GM18502 (cell line): Measurements from ENCODE around the gene HLA-DPA1.
"Not testable (repeated sequence)": the region's sequence is repeated elsewhere in the genome, so short reads cannot be mapped to it uniquely, and the experiment has no call there.

Source experiments
- ATAC-seq: cut with Tn5 transposase; IDR thresholded peaks from one replicate; pipeline ENCODE4 v1.9.1; 2021; ENCODE audit warnings: mild to moderate bottlenecking; ENCODE audit not compliant: unreplicated experiment, poor library complexity

Gene HLA-DPA1

DNA sequence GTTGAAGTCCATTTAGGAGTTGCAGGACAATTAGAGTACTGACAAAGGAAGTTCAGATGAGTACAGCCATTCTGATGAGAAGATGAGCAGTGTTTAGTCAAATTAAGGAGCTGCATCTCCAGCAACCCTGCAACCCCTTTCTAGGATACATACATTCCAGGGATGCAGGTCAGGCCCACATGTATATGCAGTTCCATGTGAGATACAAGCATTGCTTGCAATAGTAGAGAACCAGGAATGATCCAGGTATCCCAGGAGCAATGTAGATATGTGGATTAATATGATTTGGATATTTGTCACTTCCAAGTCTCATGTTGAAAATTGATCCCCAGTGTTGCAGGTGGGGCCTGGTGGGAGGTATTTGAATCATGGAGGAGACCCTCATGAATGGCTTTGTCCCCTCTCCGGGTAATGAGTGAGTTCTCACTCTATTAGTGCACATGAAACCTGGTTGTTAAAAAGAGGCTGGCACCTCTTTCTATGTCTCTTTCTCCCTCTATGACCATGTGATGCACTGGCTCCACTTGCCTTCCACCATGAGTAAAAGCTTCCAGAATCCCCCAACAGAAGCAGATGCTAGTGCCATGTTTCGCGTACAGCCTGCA lies 6.4 kb downstream of the HLA-DPA1 start:
- no peak for ATAC-seq

DNA sequence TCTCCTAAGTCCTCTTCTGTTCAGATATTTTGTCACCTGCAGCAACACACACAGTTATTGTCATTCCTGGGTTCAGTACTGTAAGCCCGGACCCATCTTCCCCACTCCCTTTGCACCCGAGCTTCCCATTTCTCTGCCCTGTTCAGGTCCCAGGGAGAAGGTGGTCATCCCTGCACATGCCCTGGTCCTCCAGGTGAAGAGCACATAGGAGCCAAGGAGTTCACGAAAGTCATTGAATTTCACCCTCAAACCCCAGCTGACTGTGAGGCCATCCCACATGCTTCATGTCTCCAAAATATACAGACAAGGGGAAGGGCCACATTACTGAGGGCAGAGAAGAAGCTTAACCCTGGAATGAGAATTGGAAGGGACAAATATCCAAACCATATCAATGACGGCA lies 8.1 kb downstream of the HLA-DPA1 start:
- ATAC-seq = no peak

- ATAC-seq = no peak
These were observed 8.7 kb downstream of the HLA-DPA1 start for GRCh38 chr6:33064723-33065122.

DNA sequence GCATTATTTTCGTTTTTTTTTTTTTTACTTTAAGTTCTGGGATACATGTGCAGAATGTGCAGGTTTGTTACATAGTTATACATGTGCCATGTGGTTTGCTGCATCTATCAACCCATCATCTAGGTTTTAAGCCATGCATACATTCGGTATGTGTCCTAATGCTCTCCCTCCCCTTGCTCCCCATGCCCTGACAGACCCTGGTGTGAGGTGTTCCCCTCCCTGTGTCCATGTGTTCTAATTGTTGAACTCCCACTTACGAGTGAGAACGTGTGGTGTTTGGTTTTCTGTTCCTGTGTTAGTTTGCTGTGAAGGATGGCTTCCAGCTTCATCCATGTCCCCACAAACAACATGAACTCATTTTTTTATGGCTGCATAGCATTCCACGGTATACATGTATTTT lies 10.0 kb downstream of the HLA-DPA1 start:
- not testable (repeated sequence) for ATAC-seq

- peak; percentile 52 for ATAC-seq
These were observed 11.5 kb downstream of the HLA-DPA1 start for GRCh38 chr6:33061987-33062386.

DNA sequence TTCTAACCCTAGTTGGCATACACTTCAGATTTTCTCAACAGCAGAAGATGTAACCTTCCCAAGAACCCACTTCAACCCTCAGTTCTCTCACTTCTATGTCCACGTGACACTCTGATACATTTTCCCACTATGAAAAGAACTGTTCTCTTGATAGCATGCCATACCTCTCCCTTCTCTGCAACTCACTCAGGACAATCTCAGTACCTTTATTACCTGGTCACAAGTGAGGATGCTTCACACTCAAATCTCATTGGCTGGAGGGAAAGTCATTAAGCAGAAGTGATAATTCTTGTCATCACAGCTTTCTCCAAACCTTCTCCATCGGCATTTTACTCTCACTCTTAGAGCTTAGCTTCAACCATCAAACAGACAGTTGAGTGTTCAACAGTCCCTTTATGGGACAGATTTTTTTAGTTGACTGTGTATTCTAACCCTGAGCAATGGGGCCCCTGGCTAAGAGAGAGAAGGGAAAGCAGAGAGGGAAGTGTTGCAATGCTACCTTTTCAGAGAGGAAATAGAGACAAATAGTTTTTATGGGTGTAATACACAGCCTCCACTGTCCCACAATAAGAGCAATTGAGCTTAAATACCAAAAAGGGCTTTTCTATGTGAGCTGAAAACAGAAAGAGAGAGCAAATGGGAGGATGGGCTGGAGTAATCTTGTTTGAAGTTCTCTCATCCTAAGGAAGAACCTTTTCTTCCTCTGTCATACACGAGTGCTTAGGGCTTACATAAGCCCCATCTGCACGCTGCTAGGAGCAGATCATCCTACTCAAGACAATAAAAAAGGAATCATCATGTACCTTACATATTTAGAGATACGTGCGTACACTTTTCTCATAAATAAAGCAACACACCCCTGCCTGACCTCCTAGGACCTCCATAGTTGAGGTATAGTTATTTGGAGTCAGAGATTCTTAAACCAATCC lies 16.0 kb downstream of the HLA-DPA1 start:
- ATAC-seq = no peak

DNA sequence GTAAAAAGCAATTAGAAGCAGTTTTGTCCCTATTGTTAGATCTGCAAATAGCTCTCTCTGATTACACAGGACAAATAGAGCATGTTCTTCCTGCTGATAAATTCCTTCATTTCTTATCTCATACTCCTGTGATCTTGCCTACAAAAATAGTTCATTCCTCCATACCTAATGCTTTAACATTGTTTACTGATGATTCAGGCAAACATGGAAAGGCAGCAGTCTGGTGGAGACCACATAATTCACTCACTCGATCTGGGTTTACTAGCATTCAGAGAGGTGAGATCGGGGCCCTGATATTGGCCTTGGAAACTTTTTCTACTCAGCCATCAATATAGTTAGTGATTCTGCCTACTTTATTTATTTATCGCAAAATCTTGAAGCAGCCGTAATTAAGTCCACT lies 20.2 kb downstream of the HLA-DPA1 start:
- no peak for ATAC-seq

- no peak for ATAC-seq
These were observed 20.8 kb downstream of the HLA-DPA1 start for GRCh38 chr6:33052627-33053026.

DNA sequence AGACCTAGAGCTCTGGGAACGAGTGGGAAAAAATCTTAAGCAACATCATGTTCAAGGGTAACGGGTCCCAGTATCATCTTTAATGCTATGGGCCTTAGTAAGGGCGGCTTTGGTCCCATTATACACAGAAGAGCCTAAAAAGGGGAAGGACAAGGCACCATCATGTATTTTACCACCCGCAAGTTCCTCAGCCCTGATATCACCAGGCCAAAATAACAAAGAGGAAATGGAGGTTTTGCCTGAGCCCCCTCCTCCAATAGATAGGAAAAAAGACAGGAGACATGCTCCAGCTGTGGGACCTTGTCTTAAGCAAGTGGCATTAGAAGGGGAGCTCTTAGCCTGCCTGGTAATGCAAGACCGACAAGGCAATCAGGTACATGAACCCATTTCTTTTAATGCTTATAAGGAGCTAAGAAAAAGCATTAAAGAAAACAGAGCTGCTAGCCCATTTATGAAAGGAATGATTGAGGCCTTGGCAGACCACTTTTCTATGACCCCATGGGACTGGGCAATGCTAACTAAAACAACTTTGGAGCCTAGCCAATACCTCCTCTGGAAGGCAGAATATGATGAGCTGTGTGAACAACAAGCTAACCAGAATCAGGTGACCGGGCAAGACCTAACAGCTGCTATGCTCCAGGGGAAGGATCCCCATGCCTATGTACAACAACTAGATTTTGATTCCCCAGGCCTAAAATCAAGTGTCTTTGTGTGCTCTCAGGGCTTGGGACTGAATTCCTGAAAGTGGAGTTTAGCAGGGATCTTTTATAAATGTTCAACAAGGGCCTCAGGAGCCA lies 23.2 kb downstream of the HLA-DPA1 start:
- no peak for ATAC-seq

DNA sequence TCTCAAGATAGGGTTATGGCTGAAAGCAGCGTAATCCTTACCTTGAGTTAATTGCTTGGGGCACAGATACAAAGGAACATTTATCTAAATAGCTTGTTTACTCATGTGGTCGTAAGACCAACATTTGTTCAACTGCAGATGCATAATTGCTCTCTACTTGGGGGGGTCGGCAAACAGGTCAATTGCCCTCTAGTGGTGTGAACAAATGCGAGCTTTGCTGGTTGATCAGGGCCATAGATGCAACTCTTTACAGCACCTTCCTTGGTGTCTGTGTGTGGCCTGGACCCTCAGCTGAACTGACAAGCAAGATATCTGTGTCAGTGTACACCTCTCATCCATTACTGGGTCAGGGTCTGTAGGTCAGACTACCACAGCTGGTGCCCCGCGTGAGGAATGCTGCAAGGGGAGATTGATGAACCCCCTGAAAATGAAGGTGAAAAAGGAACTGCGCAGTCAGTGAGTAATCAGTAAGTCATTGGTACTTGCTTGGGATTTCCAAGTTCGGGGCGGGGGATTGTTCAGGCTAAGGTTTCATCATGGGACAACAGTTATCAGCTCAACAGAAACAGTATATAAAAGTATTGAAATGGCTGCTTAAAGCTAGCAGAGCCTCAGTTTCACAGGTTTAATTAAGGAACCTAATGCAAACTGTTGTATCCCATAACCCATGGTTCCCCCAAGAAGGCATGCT lies 24.0 kb downstream of the HLA-DPA1 start:
- no peak for ATAC-seq

DNA sequence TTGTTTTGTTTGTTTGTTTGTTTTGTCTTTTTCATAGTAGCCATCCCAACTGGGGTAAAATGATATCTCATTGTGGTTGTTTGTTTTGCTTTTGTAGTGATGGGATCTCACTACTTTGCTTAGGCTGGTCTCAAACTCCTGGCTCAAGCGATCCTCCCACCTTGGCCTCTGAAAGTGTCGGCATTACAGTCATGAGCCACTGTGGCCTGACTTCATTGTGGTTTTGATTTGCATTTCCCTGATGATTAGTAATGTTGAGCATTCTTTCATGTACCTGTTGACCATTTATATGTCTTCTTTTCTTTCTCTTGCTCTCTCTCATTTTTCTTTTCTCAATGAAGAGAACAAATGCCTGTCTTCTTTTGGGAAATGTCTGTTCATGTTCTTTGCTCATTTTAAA lies 33.3 kb downstream of the HLA-DPA1 start:
- ATAC-seq = no peak

GRCh38 chr6:33036535-33036934 lies 36.9 kb downstream of the HLA-DPA1 start:
- ATAC-seq = no peak

DNA sequence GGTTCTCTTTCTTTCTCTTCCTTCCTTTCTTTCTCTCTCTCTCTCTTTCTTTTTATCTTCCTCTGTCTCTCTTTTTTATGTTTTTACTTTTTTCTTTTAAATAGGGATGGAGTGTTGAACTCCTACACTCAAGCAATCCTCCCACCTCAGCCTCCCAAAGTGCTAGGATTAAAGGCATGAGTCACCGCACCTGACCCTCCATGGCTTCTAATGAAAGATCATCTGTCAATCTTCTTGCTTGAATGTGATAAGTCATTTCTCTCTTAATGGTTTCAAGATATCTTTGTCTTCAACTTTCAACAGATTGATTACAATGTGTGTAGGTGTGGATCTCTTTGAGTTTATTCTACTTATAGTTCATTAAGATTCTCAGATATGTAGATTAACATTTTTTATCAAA lies 38.9 kb downstream of the HLA-DPA1 start:
- ATAC-seq = no peak

DNA sequence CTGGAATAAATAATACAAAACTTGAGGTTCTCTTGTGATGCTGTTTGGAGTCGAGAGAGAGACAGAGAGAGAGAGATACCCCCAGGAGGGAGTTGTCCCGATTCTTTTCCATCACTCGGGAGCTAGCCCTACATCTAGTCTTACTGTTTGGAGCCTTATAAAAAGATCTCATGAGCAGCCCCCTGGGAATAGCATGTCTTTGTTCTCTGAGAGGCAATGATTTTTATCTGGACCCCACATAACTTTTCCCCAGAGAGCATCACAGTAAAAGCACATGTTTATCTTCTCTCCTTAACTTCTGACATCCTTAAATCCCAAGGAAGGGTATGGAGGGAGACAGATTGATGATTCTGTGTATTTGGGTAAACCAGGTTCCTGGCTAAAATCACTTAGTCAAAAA lies 43.2 kb downstream of the HLA-DPA1 start:
- ATAC-seq = no peak

DNA sequence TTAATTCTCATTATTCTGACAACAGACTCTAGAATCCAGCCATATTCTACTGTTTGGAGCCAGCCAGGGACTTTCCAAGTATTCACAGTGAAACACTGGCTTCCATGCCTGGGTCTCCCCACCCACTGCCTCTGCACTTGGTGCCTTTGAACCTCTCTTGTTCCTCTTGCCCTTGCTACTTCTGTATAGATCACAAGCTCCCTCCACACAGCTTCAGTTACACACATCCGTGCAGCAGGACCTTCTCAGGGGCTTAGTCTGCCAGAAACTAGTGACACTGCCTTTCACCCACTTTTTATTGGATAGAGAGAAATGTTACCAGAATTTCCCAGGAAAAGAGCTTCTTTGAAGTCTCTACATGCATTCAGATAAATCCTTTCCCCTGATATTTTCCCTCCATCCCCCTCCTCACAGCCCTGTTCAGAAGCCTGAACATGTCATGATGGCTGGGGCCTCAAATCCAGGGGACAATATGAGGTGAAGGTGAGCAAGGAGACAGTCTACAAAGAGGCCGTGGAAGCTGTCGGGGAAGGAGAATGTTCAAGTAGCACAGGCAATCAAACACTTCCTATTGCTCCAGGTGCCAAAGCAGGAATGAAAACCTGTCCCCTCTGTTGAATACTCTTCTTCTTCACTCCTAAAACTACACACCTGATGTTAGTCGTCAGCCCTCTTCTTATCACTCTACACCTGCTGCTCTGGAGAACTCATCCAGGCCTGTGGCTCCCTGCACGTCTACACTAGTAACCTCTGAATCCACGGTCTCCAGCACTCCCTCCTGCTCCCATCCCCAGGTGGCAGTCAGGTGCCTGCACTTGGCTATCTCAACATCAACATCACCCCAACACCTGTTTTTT lies 43.9 kb downstream of the HLA-DPA1 start:
- ATAC-seq = peak; percentile 72

- no peak for ATAC-seq
These were observed 45.1 kb downstream of the HLA-DPA1 start for GRCh38 chr6:33028220-33028849.

DNA sequence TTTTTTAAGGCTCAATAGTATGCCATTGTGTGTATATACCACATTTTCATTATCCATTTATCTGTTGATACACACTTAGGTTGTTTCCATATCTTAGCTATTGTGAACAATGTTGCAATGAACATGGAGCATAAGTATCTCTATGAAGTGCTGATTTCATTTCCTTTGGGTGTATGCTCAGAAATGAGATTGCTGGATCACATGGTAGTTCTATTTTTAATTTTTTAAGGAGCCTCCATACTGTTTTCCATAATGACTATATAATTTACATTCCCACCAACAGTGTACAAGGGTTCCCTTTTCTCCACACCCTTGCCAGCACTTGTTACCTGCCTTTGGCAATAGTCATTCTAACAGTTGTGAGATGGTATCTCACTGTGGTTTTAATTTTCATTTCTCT lies 48.9 kb downstream of the HLA-DPA1 start:
- no peak for ATAC-seq

- ATAC-seq = no peak
These were observed 49.9 kb downstream of the HLA-DPA1 start for GRCh38 chr6:33023536-33023935.

- no peak for ATAC-seq
These were observed 51.5 kb downstream of the HLA-DPA1 start for GRCh38 chr6:33021917-33022316.
